ENCODE results near the gene THSD7A. TPM values are rescaled to one million over a fixed set of nuclear protein-coding genes. Genes with fewer than 3 reads are reported as not detected.

The THSD7A gene
- total RNA-seq, 2 experiments from 2014 or later: not detected

DNA sequence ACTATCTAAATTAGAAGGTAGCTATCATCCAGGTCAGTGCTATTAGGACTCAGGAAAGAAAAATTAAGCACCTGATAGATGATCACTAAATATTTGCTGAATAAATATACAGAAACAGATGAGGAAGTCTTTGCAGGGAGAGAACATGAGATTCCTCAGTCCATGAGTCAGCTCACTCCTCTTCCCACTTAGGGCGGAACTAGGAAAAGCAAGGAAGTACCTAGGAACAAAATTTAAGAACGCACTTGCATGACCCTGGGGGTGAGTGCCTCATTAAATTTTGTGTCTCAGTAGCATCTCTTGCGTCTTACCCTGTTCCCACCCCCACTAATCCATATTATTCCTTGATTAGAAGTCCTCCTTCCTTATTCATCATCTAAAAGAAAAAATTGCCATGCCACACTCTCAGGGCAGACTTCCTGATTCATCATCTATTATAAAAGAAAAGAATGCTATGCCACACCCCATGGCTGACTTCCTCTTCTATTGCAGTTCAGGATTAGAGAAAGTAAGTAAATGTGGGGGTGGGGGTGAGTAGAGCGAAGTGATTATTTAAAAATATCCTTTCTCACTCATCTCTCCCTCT is 208.8 kb downstream of the THSD7A start:
- H3K27me3 Mint-ChIP-seq: no peaks in the 10 kb centered on the region
- DNase-seq: no peak

DNA sequence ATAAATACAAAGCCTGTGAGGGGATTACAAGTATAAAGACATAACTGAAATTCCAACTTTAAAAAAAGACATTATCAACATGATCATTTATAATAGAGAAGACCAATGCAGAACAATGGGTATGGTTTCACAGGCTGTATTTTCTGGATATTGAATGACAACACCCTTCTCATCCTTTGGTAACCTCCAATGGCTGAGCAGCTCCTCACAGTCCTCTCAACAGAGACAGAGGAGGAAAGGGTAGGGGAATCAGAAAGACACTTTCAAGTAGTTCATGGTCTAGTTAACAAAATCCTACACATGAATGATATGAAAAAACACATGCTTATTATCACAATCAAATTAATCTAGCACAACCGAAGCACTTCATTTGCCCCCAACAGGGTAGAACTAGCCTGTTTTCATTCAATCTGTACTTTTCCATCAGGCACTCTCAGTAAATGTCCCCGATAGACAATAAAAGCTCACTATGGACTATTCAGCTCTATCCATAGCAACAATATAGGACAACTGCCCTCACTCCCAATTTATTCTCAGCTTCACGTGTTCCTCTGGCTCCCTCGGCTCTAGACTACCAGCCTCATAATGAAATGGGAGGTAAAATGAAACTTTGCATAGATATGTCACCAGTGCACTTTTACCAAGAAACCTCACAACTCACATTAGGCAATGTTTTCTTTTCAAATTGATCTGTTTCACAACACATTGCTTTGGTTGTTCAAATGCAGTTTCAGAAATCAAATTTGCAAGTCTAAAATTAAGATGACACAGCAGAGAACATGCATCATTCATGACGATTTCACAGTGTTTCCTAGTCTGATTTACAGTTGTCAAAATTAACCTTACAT is 211.4 kb downstream of the THSD7A start:
- Mint-ChIP-seq H3K9me3 (no peaks in the 10 kb centered on the region), H3K4me1 (no peaks in the 10 kb centered on the region), H3K4me3 (no peak overlapping the region), H3K27me3 (no peaks in the 10 kb centered on the region), H3K36me3 (no peaks in the 10 kb centered on the region), H3K27ac (no peak overlapping the region)
- DNase-seq: no peak

More for the DNA sequence above, 208.8 kb downstream of the THSD7A start:
- H3K27ac Mint-ChIP-seq: no peak overlapping the region
- H3K4me3 Mint-ChIP-seq: no peak overlapping the region
- no peaks in the 10 kb centered on the region for H3K36me3 Mint-ChIP-seq
- no peaks in the 10 kb centered on the region for H3K9me3 Mint-ChIP-seq
- no peaks in the 10 kb centered on the region for H3K4me1 Mint-ChIP-seq

DNA sequence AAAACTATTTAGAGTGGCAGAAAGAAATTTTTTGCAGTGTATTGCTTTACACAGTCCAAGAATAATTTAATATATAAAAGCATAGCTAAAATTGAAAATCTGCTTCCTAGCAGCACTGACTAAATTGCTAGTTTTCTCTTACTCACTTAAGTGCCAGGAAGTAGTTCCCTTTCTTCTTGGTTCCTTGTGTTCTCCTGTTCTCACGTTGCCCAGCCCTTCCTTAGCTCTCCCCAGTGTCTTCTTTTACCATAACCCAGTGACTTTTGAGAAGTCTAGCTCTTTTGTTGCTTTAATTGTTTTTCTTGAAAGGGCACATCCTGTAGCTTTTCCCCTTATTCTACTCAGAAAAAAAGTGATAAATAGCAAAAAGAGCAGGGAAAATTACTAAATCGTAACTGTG is 215.5 kb downstream of the THSD7A start:
- H3K4me1 Mint-ChIP-seq: no peaks in the 10 kb centered on the region
- DNase-seq: no peak
- H3K4me3 Mint-ChIP-seq: no peak overlapping the region
- H3K27ac Mint-ChIP-seq: no peak overlapping the region
- H3K27me3 Mint-ChIP-seq: no peaks in the 10 kb centered on the region
- no peaks in the 10 kb centered on the region for H3K36me3 Mint-ChIP-seq
- no peaks in the 10 kb centered on the region for H3K9me3 Mint-ChIP-seq

DNA sequence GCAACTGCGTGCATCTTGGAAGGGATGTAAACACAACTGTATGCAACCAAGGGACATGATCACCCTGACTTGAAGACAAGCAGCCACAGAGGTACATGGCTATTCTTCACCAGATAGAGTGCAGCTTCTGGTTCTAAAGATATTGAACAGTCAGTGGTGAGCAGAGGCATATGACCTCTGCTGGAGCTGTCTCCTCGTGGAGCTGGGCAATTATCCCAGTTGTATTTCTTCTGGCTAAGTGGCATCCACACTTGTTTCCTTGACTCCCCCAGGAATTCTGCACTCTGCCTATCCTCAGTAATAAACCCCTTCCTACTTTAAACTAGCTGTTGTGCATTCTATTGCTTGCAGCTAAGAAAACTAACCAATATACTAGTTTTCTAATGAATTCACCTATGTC is 216.8 kb downstream of the THSD7A start:
- Mint-ChIP-seq H3K27me3 (no peaks in the 10 kb centered on the region), H3K27ac (no peak overlapping the region), H3K9me3 (no peaks in the 10 kb centered on the region), H3K4me1 (no peaks in the 10 kb centered on the region), H3K36me3 (no peaks in the 10 kb centered on the region), H3K4me3 (no peak overlapping the region)
- no peak for DNase-seq

DNA sequence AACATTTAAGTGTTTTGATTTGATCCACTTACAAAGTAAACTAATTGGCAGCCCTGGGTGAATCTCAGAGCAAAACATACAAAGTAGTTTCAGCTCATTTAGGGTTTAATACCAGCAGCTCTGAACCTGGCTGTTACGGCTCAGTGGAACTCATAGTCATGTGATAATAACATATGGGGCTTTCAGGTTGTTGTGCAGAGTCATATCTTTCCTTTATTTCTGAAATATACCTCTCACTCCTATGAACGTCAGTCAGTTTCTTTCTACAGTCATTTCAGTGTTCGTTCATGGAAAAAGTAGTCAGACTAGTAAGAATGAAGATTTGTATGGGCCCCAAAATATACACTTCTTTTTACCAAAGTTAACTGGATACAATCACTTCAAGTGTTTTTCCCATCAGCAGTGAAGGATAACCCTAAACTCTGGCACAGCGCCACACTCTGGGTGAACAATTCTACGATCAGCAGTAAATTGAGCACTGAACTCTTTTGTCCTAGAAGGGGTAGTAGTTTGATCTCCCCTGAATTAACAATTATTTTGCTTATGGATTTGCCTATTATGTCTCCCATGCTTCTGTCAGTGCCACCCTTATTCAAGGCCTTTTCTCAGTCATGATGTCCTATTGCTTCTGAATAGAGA is 218.6 kb downstream of the THSD7A start:
- H3K27ac Mint-ChIP-seq: no peak overlapping the region
- H3K36me3 Mint-ChIP-seq: no peaks in the 10 kb centered on the region
- H3K9me3 Mint-ChIP-seq: no peaks in the 10 kb centered on the region
- DNase-seq: no peak
- H3K4me3 Mint-ChIP-seq: no peak overlapping the region
- H3K4me1 Mint-ChIP-seq: no peaks in the 10 kb centered on the region
- no peaks in the 10 kb centered on the region for H3K27me3 Mint-ChIP-seq

DNA sequence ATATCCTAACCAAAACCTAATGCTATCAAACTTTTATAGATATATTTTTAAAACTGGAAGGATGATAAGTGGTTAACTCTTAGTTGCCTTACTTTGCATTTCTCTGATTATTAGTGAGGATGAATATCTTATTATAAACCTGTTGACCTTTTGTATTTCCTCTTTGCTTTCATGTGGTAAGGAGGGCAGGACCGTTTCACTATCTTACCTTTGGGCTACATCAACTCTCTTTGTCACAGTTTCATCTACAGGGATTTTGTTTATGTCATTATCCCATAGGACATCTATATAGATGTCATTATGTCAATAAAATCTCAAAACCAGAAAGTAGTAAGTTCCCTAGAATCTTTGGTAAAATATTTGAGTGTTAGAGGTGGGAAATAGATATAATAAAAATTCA is 219.3 kb downstream of the THSD7A start:
- no peaks in the 10 kb centered on the region for H3K27me3 Mint-ChIP-seq
- H3K9me3 Mint-ChIP-seq: no peaks in the 10 kb centered on the region
- no peaks in the 10 kb centered on the region for H3K4me1 Mint-ChIP-seq
- H3K27ac Mint-ChIP-seq: no peak overlapping the region
- no peak overlapping the region for H3K4me3 Mint-ChIP-seq
- H3K36me3 Mint-ChIP-seq: no peaks in the 10 kb centered on the region
- DNase-seq: no peak

DNA sequence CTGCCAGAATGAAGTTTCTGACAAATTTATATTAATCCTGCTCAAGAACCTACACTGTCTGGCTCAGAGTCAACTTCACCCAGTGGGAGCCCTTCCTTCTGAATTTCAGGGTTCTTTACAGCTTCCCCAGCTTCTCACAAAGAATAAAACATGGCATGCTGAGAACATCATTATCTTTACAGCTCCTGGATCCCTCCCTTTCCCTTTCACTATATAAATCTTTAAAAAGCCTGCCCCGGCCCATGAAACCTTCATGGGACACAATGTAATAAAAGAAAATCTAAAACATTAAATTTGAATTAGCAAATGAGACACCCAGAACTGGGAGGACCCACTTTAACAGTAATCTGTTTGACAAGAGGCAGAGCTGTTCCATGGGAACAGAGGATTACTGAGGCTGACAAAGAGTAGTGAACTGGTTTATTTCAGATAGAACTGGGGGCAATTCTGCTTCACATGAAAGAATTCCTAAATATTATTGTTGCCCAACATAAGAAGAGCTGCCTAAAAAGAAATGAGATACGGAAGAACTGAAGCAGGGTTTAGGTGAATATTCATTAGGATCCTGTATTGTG is 222.8 kb downstream of the THSD7A start:
- no peaks in the 10 kb centered on the region for H3K27me3 Mint-ChIP-seq
- H3K4me3 Mint-ChIP-seq: no peak overlapping the region
- H3K9me3 Mint-ChIP-seq: no peaks in the 10 kb centered on the region
- H3K27ac Mint-ChIP-seq: no peak overlapping the region
- DNase-seq: no peak
- H3K4me1 Mint-ChIP-seq: no peaks in the 10 kb centered on the region
- H3K36me3 Mint-ChIP-seq: no peaks in the 10 kb centered on the region

DNA sequence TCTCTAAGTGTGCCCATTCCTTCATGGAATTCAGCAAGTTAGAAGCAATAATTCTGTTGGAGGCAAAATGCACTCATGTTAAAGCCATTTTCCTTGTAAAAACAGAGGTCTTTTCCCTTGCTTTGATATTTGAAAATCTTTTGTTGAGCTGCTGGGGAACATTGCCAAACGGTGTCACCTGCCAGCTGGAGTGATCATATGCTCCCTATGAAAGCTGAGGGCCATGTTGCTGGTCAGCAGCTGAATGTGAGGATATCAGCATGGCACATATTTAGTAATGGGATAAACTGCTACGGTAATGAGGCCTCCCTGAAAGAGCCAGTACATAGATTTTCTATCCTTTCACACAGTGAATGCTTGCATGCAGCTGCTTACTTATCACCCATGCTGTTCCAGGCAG is 224.3 kb downstream of the THSD7A start:
- Mint-ChIP-seq H3K4me1 (no peaks in the 10 kb centered on the region), H3K9me3 (no peaks in the 10 kb centered on the region), H3K27ac (no peak overlapping the region), H3K36me3 (no peaks in the 10 kb centered on the region), H3K27me3 (no peaks in the 10 kb centered on the region), H3K4me3 (no peak overlapping the region)
- DNase-seq: no peak

DNA sequence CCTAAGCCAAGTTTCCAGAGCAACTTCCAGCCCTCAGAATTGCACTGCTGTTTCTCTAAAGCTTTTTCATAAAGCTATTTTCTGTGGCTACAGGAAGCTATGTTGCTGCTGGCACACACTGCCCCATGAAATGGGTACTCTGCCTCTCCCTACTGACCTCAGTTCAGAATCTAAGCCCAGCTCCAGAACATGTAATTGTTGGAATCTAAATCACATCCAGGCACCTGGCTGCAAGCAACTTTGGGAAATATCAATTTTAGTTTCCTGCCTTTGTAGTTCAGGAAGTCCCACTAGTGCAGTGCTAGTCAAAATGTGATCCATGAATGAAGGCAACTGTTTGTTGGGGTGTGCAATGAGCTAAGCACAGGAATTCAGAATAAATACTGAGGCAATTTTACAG is 226.2 kb downstream of the THSD7A start:
- H3K27me3 Mint-ChIP-seq: no peaks in the 10 kb centered on the region
- no peaks in the 10 kb centered on the region for H3K4me1 Mint-ChIP-seq
- no peaks in the 10 kb centered on the region for H3K36me3 Mint-ChIP-seq
- no peak for DNase-seq
- H3K4me3 Mint-ChIP-seq: no peak overlapping the region
- peaks cover 4% of the 10 kb centered on the region for H3K9me3 Mint-ChIP-seq
- H3K27ac Mint-ChIP-seq: no peak overlapping the region

DNA sequence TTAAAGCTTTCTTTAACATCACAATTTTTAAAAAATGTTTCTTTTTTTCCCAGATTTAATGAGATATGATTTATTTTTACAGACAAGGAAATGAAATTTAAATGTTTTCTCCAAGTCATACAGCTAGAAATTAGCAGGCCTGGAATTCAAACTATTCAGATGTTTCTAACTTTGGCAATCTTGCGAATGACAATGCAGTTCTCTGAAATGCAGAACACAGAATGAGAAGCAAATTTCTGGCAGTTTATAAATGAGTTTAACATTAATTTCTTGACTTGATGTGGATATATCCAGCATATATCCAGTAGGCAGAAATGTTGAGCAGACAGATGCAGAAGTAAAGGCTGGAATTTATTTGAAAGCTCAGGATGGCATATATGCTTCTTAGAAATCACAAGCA is 227.5 kb downstream of the THSD7A start:
- Mint-ChIP-seq H3K9me3 (peaks cover 4% of the 10 kb centered on the region), H3K36me3 (no peaks in the 10 kb centered on the region), H3K27ac (no peak overlapping the region), H3K27me3 (no peaks in the 10 kb centered on the region), H3K4me3 (no peak overlapping the region), H3K4me1 (no peaks in the 10 kb centered on the region)
- no peak for DNase-seq

DNA sequence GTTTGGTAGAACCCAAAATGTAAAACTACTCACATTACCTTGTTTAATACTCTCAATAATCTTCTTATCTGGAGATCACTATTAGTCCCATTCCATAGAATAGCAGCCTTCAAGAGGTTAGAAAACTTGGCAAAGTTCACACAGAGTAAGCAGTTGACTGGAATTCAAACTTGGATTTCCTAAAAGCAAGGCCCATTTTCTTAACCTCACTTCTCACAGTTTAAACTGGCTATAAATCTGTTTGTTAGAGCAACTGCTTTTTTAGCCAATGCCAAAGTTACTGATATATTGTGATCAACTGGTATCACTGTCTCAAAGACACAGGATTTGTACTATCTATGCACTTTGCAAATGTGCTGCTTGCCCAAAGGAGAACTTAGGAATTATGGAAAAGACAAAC is 230.2 kb downstream of the THSD7A start:
- no peaks in the 10 kb centered on the region for H3K36me3 Mint-ChIP-seq
- no peak for DNase-seq
- H3K4me1 Mint-ChIP-seq: no peaks in the 10 kb centered on the region
- peaks cover 4% of the 10 kb centered on the region for H3K9me3 Mint-ChIP-seq
- no peak overlapping the region for H3K4me3 Mint-ChIP-seq
- no peak overlapping the region for H3K27ac Mint-ChIP-seq
- no peaks in the 10 kb centered on the region for H3K27me3 Mint-ChIP-seq

DNA sequence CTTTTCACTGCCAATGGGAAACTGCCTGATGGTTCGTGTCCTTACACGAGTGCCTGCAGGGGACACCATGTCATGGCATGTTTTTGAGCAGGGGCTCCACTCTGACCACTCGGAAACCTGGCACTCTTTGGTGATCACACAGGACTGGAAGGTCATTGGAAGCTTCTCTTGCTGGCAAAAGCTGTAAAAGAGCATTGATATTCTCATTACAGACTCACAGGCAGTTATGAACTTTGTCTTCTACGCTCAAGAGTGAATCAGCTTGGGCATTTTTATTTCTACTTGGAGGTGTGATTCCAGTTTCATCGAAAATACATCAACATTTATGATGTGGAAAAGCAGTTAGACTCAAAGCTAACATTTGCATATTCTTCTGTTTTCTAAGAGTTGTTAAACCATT is 238.7 kb downstream of the THSD7A start:
- Mint-ChIP-seq H3K9me3 (no peaks in the 10 kb centered on the region), H3K27ac (no peak overlapping the region)

DNA sequence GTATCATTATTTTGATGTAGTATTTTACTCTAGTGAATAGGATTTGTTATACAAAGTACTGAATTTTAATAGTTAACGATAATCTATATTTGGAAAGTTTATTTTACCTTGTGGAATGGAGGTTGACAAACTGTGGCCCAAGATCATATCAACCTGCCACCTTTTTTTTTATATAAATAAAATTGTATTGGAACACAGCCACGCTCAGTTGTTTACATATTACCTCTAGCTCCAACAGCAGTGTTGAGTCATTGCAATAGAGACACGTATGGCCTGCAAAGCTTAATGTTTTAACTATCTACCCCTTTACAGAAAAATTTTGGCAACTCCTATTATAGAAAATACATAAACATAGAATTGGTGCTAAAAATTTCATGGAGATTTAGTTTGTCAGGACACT is 239.3 kb downstream of the THSD7A start:
- DNase-seq: no peak
- Mint-ChIP-seq H3K4me3 (no peak overlapping the region), H3K36me3 (no peaks in the 10 kb centered on the region), H3K4me1 (no peaks in the 10 kb centered on the region), H3K9me3 (no peaks in the 10 kb centered on the region), H3K27me3 (peaks cover 4% of the 10 kb centered on the region), H3K27ac (no peak overlapping the region)

More for the DNA sequence above, 238.7 kb downstream of the THSD7A start:
- Mint-ChIP-seq H3K27me3 (peaks cover 4% of the 10 kb centered on the region), H3K4me1 (no peaks in the 10 kb centered on the region), H3K4me3 (no peak overlapping the region), H3K36me3 (no peaks in the 10 kb centered on the region)
- DNase-seq: no peak

DNA sequence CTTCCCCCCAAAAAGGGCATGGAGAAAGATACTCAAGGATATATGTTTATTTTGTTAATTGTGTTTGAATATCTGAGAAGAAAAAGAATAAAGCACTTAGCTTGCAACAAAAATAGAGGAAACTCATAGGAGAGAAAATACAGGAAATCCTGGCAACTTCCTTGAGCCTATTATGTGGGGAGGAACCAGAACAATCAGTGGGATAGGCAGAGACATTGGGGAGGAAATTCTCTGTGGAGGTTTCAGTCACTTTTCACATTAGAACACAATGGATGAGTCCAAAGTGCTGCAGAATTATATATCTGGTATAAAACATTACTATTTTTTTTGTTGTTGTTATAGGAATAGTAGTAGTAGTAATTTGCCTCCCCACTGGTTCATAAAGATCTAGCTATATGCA is 240.1 kb downstream of the THSD7A start:
- H3K27ac Mint-ChIP-seq: no peak overlapping the region
- DNase-seq: no peak
- no peaks in the 10 kb centered on the region for H3K4me1 Mint-ChIP-seq
- H3K27me3 Mint-ChIP-seq: peaks cover 4% of the 10 kb centered on the region
- no peak overlapping the region for H3K4me3 Mint-ChIP-seq
- no peaks in the 10 kb centered on the region for H3K36me3 Mint-ChIP-seq
- no peaks in the 10 kb centered on the region for H3K9me3 Mint-ChIP-seq

DNA sequence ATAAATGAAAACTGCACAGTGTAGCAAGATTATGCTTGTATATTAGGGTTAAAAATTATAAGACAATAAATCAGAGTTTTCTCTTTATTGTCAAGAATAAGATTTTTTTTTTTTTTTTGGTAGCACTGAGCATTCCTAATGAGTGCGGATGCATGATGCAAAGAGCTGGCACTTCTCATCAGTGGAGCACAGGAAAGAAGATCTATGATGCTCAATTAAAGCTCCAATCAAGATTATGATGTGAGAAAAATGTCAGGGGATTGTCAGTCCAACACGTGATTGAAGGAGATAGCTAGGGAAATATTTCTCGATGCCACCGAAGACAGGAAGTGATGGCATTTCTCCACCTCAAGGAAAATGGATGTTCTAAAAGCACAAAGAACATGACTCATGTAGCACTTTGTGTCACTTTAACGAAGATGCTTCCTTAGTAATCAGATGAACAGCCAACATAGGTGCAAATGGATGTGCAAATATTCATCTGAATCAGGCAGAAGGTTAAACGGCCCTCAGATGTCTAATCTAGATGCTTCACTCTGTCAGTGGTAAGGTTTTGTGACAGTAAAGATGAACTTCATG is 240.9 kb downstream of the THSD7A start:
- peaks cover 4% of the 10 kb centered on the region for H3K27me3 Mint-ChIP-seq
- H3K36me3 Mint-ChIP-seq: no peaks in the 10 kb centered on the region
- H3K9me3 Mint-ChIP-seq: no peaks in the 10 kb centered on the region
- no peak for DNase-seq
- no peak overlapping the region for H3K4me3 Mint-ChIP-seq
- H3K4me1 Mint-ChIP-seq: no peaks in the 10 kb centered on the region
- no peak overlapping the region for H3K27ac Mint-ChIP-seq

Measured in activated naive CD8-positive, alpha-beta T cell treated with anti-CD3 and anti-CD28 coated beads for 36 hours (primary cell).